H1 (cell line): ENCODE results near the gene COQ7. TPM values are rescaled to one million over a fixed set of nuclear protein-coding genes. Genes with fewer than 3 reads are reported as not detected.

ENCODE experiments used
- CTCF ChIA-PET: fragments of 300-600 bp; sonication (Branson Sonifier 250); formaldehyde crosslinking; loops from one replicate; lab custom pipeline; 2021; ENCODE audit not compliant: partially characterized antibody; lab: Charles Lee
- POLR2A ChIA-PET: fragments of 300-600 bp; sonication (Branson Sonifier 250); formaldehyde crosslinking; loops from one replicate; lab custom pipeline; 2021; ENCODE audit warnings: inconsistent platforms; ENCODE audit not compliant: partially characterized antibody; lab: Charles Lee
- DNase-seq, 2 experiments: peaks; one replicate each; pipeline versions ENCODE4 v3.0.0 to v3.0.0-alpha.2; 2010 to 2022; ENCODE audit warnings: low spot score in 2 of 2, low read depth in 1 of 2, mixed read lengths in 1 of 2
- FAIRE-seq: peaks from 2 replicates; lab custom pipeline; 2011; peaks lifted over from hg19 to GRCh38; lab: Jason Lieb, UNC
- H2AFZ ChIP-seq: 2 replicates; pipeline ENCODE4 v1.8.1; 2012; ENCODE audit warnings: low read length, inconsistent platforms
- H2AK5ac ChIP-seq: 2 replicates; pipeline ENCODE4 v1.6.1; 2013; ENCODE audit warnings: low read depth, low read length
- H2BK120ac ChIP-seq: replicated peaks from 2 replicates; pipeline ENCODE3; 2013; ENCODE audit warnings: low read depth, low read length, inconsistent platforms
- H2BK12ac ChIP-seq: 2 replicates; pipeline ENCODE4 v1.6.1; 2013; ENCODE audit warnings: low read depth, low read length
- H2BK15ac ChIP-seq: 2 replicates; pipeline ENCODE4 v1.6.1; 2013; ENCODE audit warnings: low read length
- H2BK20ac ChIP-seq: 2 replicates; pipeline ENCODE4 v1.6.1; 2013; ENCODE audit warnings: low read length
- H2BK5ac ChIP-seq: 2 replicates; pipeline ENCODE4 v1.6.1; 2013; ENCODE audit warnings: low read depth, low read length
- H3K14ac ChIP-seq: 2 replicates; pipeline ENCODE4 v1.6.1; 2013; ENCODE audit warnings: inconsistent platforms; ENCODE audit not compliant: insufficient read length
- H3K18ac ChIP-seq: 2 replicates; pipeline ENCODE4 v1.6.1; 2013; ENCODE audit warnings: low read length; ENCODE audit errors: extremely low read depth
- H3K23ac ChIP-seq: 2 replicates; pipeline ENCODE4 v1.6.1; 2013; ENCODE audit warnings: inconsistent platforms; ENCODE audit not compliant: insufficient read length
- H3K23me2 ChIP-seq: 2 replicates; pipeline ENCODE4 v1.6.1; 2013; ENCODE audit warnings: low read depth, low read length
- H3K27ac ChIP-seq: 2 replicates; pipeline ENCODE4 v1.6.1; 2011; ENCODE audit warnings: low read depth, low read length, inconsistent platforms
- H3K27me3 ChIP-seq, 4 experiments: replicated peaks in 1 of 4; 1 replicate in 1 of 4; 2 replicates in 3 of 4; pipeline versions ENCODE4 v1.6.1 to v1.8.1; 2011 to 2013; ENCODE audit warnings: low read length in 3 of 4, mild to moderate bottlenecking in 3 of 4, inconsistent platforms in 2 of 4, mixed read lengths in 2 of 4, moderate library complexity in 1 of 4; ENCODE audit not compliant: control insufficient read depth in 3 of 4, insufficient read depth in 3 of 4; ENCODE audit errors: extremely low read depth in 1 of 4
- H3K36me3 ChIP-seq, 4 experiments: 2 replicates each; pipeline versions ENCODE4 v1.6.1 to v1.8.1; 2011 to 2013; ENCODE audit warnings: mild to moderate bottlenecking in 4 of 4, low read length in 3 of 4, moderate library complexity in 2 of 4, control low read depth in 1 of 4, inconsistent platforms in 1 of 4; ENCODE audit not compliant: insufficient read depth in 4 of 4, control insufficient read depth in 2 of 4
- H3K4ac ChIP-seq: replicated peaks from 2 replicates; pipeline ENCODE3; 2013; ENCODE audit warnings: low read length, low read depth, mixed read lengths, inconsistent platforms; ENCODE audit not compliant: insufficient read length
- H3K4me1 ChIP-seq, 4 experiments: replicated peaks in 1 of 4; 1 replicate in 1 of 4; 2 replicates in 3 of 4; pipeline versions ENCODE4 v1.6.1 to v1.8.1; 2011 to 2013; ENCODE audit warnings: low read length in 3 of 4, inconsistent platforms in 2 of 4, mixed read lengths in 1 of 4; ENCODE audit not compliant: insufficient read depth in 4 of 4, control insufficient read depth in 3 of 4
- H3K4me2 ChIP-seq, 2 experiments: 2 replicates each; pipeline versions ENCODE4 v1.6.1 to v1.8.1; 2011 to 2013; ENCODE audit warnings: low read depth in 2 of 2, low read length in 2 of 2, control low read depth in 1 of 2, inconsistent platforms in 1 of 2, mild to moderate bottlenecking in 1 of 2; ENCODE audit not compliant: insufficient read depth in 1 of 2
- H3K4me3 ChIP-seq, 4 experiments: fragments of 200-600, 300-600 bp in 1 of 4; sonication (generic), shearing (Covaris generic), sonication (Bioruptor Twin) in 1 of 4; 2 replicates each; pipeline versions ENCODE4 v1.5.1 to v1.8.1; 2011 to 2016; ENCODE audit warnings: low read length in 4 of 4, low read depth in 3 of 4, control low read depth in 2 of 4, inconsistent platforms in 2 of 4, mild to moderate bottlenecking in 2 of 4, mixed read lengths in 1 of 4, moderate library complexity in 1 of 4; ENCODE audit not compliant: insufficient read depth in 2 of 4; ENCODE audit errors: extremely low read depth in 1 of 4
- H3K56ac ChIP-seq: replicated peaks from 2 replicates; pipeline ENCODE3; 2013; ENCODE audit warnings: low read depth, mild to moderate bottlenecking, mixed read lengths, low read length, inconsistent platforms; ENCODE audit not compliant: insufficient read length
- H3K79me1 ChIP-seq: 2 replicates; pipeline ENCODE4 v1.6.1; 2013; ENCODE audit warnings: low read depth, low read length, control low read depth
- H3K79me2 ChIP-seq, 2 experiments: 2 replicates each; pipeline versions ENCODE4 v1.6.1 to v1.8.1; 2012 to 2013; ENCODE audit warnings: low read length in 2 of 2, mild to moderate bottlenecking in 2 of 2, inconsistent platforms in 1 of 2; ENCODE audit not compliant: insufficient read depth in 2 of 2, control insufficient read depth in 1 of 2
- H3K9ac ChIP-seq, 4 experiments: replicated peaks in 1 of 4; 1 replicate in 1 of 4; 2 replicates in 3 of 4; pipeline versions ENCODE4 v1.6.1 to v1.8.1; 2011 to 2013; ENCODE audit warnings: low read depth in 3 of 4, low read length in 3 of 4, control low read depth in 2 of 4, mild to moderate bottlenecking in 2 of 4, moderate library complexity in 2 of 4, inconsistent platforms in 1 of 4; ENCODE audit errors: extremely low read depth in 1 of 4
- H3K9me3 ChIP-seq, 2 experiments: 2 replicates each; pipeline versions ENCODE4 v1.6.1 to v1.8.1; 2012 to 2013; ENCODE audit warnings: mild to moderate bottlenecking in 2 of 2, moderate library complexity in 2 of 2, control low read depth in 1 of 2, inconsistent platforms in 1 of 2, low read depth in 1 of 2, low read length in 1 of 2, mixed read lengths in 1 of 2; ENCODE audit not compliant: insufficient read depth in 2 of 2
- H4K20me1 ChIP-seq, 2 experiments: replicated peaks in 1 of 2; 2 replicates each; pipeline versions ENCODE3 to v1.8.1; 2011 to 2013; ENCODE audit warnings: inconsistent platforms in 2 of 2, low read length in 2 of 2, mild to moderate bottlenecking in 1 of 2; ENCODE audit not compliant: insufficient read depth in 2 of 2, control insufficient read depth in 1 of 2
- H4K5ac ChIP-seq: 2 replicates; pipeline ENCODE4 v1.6.1; 2013; ENCODE audit warnings: low read length, low read depth, mixed read lengths, inconsistent platforms; ENCODE audit not compliant: insufficient read length
- H4K8ac ChIP-seq: 2 replicates; pipeline ENCODE4 v1.8.0; 2013; ENCODE audit warnings: mild to moderate bottlenecking, moderate library complexity, low read length, inconsistent platforms; ENCODE audit not compliant: insufficient read depth; ENCODE audit errors: extremely low read depth
- H4K91ac ChIP-seq: replicated peaks from 2 replicates; pipeline ENCODE3; 2013; ENCODE audit warnings: low read length, mixed read lengths, inconsistent platforms; ENCODE audit not compliant: insufficient read length
- BACH1 ChIP-seq: IDR thresholded peaks from 2 replicates; pipeline ENCODE4 v1.6.1; 2012; ENCODE audit warnings: low read length, improper control_type of control experiment
- GABPA ChIP-seq: IDR thresholded peaks from 2 replicates; pipeline ENCODE4 v1.6.1; 2011; ENCODE audit warnings: mild to moderate bottlenecking, low read length, moderate library complexity, borderline replicate concordance; ENCODE audit not compliant: insufficient read depth
- KDM4A ChIP-seq: IDR thresholded peaks from one replicate; pipeline ENCODE4 v1.7.1; 2012; ENCODE audit warnings: low read depth, mild to moderate bottlenecking, moderate library complexity, low read length, inconsistent platforms; ENCODE audit not compliant: severe bottlenecking
- SP2 ChIP-seq: IDR thresholded peaks from 2 replicates; pipeline ENCODE4 v1.6.1; 2012; ENCODE audit warnings: mild to moderate bottlenecking, low read length, inconsistent platforms
- TAF7 ChIP-seq: optimal IDR thresholded peaks from 2 replicates; pipeline ENCODE3; 2011; ENCODE audit warnings: low read depth, mild to moderate bottlenecking, inconsistent platforms, low read length, moderate library complexity, borderline replicate concordance
- WGBS, 2 experiments: shearing (Covaris generic) in 1 of 2; methylation state at CpG; one replicate each; pipeline versions ENCODE4 v1.1.6 to v1.1.7; 2013 to 2015; ENCODE audit warnings: low lambda C conversion rate in 2 of 2, mixed read lengths in 2 of 2, inconsistent platforms in 1 of 2, low coverage in 1 of 2, missing lambda C conversion rate in 1 of 2; ENCODE audit not compliant: insufficient replicate concordance in 2 of 2, insufficient coverage in 1 of 2, insufficient read length in 1 of 2; ENCODE audit errors: extremely low coverage in 1 of 2, missing lambda C conversion rate in 1 of 2; 5-methylcytosine and 5-hydroxymethylcytosine counted together
- polyA plus RNA-seq, 7 experiments: library from polyadenylated mRNA; depleted of rRNA in 3 of 7; stranded (reverse) in 5 of 7; unstranded in 2 of 7; fragments of >200 nt in 5 of 7; fragments of 200-250 nt in 2 of 7; gene quantifications; 1 replicate in 5 of 7; 2 replicates in 1 of 7; 4 replicates in 1 of 7; pipeline versions ENCODE4 v1.2.1 to v1.2.3, GENCODE V29; 2011 to 2013; ENCODE audit warnings: missing spikeins in 2 of 7, mixed read lengths in 2 of 7
- total RNA-seq: library from RNA; stranded (reverse); fragmentation: NEBNext Ultra II Directional; extraction: Animal tissue kit (Norgen Biotek cat#: 25700); gene quantifications from 2 replicates; pipeline ENCODE4 v1.2.1, GENCODE V29; 2021
- TF ChIP-seq, protein P1 (sequence below): IDR thresholded peaks from 2 replicates; pipeline ENCODE4 v1.6.1; 2012; ENCODE audit warnings: inconsistent platforms

Gene COQ7
- total and polyA plus RNA-seq, 2 of the 8 experiments (the other 6 are each of a cell fraction or from before 2014, with no cell fraction given): 7.1 to 15.2 TPM

- no peak overlapping the region for H2BK120ac ChIP-seq
- H3K27me3 ChIP-seq: no peaks in the 10 kb centered on the region
- no peak for TF ChIP-seq KDM4A
- TF ChIP-seq, protein P1, sequence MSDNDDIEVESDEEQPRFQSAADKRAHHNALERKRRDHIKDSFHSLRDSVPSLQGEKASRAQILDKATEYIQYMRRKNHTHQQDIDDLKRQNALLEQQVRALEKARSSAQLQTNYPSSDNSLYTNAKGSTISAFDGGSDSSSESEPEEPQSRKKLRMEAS: no peak
- TF ChIP-seq SP2: no peak
- TF ChIP-seq TAF7: no peak
- TF ChIP-seq BACH1: no peak
- TF ChIP-seq GABPA: no peak
- H3K79me1 ChIP-seq: no peaks in the 10 kb centered on the region
- no peak overlapping the region for H2BK15ac ChIP-seq
- H3K9me3 ChIP-seq: no peaks in the 10 kb centered on the region
- no peak overlapping the region for H2BK12ac ChIP-seq
- ChIA-PET CTCF (interaction anchor here (0.7 kb wide), 1 partner anchor 79 kb away, joined by 3 read pairs; the partner anchor contains the start of gene TMC7), POLR2A (no interaction called here)
- no peaks in the 10 kb centered on the region for H3K4me1 ChIP-seq
- no peak overlapping the region for H3K23ac ChIP-seq
- DNase-seq: no peak
- H3K4me2 ChIP-seq: no peak overlapping the region
- no peak overlapping the region for H3K14ac ChIP-seq
- no peak overlapping the region for H3K18ac ChIP-seq
- H3K27ac ChIP-seq: no peak overlapping the region
- no peak overlapping the region for H2BK20ac ChIP-seq
- H4K20me1 ChIP-seq: no peaks in the 10 kb centered on the region
- H4K8ac ChIP-seq: no peak overlapping the region
- H2AK5ac ChIP-seq: no peak overlapping the region
- H3K4me3 ChIP-seq: no peak overlapping the region
- 89% methylated on average over 4 of the region's 4 CpGs; no CpG with 5 or more reads in 1 of the 2 experiments for WGBS, 2 experiments
- H2AFZ ChIP-seq: no peak overlapping the region
- H3K23me2 ChIP-seq: no peaks in the 10 kb centered on the region
- no peak overlapping the region for H3K9ac ChIP-seq
- no peaks in the 10 kb centered on the region for H3K36me3 ChIP-seq
- FAIRE-seq: no peak
- H4K91ac ChIP-seq: no peak overlapping the region
- H3K56ac ChIP-seq: no peak overlapping the region
- no peaks in the 10 kb centered on the region for H3K79me2 ChIP-seq
- no peak overlapping the region for H3K4ac ChIP-seq
- no peak overlapping the region for H4K5ac ChIP-seq
- H2BK5ac ChIP-seq: no peak overlapping the region
Observed at GRCh38 chr16:19062706-19063105, 4.7 kb upstream of the COQ7 start.
